ENCODE data around the gene RDH14.

GRCh38 chr2:18558458-18558857, 2.0 kb downstream of the RDH14 start:
- TF ChIP-seq CTCF (IDR thresholded peaks at IDR 0.05) (no peak), POLR2A (IDR thresholded peaks at IDR 0.05) (no peak)
